CD4-positive, alpha-beta T cell treated with Interleukin-15 for 4 hours (primary cell): Measurements from ENCODE around the gene PRKCQ.
"Not testable (repeated sequence)": the region's sequence is repeated elsewhere in the genome, so short reads cannot be mapped to it uniquely, and the experiment has no call there.

Experiments
- DNase-seq: peaks from one replicate; pipeline ENCODE4 v3.0.0-alpha.2; 2020; ENCODE audit warnings: low spot score

PRKCQ gene

DNA sequence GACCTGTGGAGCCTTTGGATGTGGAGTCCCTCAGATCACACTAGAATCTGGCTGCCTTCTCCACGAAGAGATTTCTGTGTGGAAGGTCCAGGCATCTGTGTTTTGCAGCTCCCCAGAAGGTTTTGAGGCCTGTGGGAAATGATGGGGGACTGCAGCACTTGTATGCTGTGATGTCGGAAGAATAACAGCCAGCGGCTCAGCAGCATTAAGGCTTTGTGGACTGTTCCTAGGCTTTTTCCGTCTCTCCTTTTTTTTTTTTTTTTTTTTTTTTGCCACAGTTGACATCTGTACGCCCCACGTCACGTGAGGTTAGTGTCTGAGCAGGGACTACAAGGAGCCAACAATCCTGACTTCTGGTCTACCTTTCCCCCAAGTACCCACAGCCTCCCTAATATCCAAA, 196.0 kb downstream of the PRKCQ start:
- DNase-seq = no peak

DNA sequence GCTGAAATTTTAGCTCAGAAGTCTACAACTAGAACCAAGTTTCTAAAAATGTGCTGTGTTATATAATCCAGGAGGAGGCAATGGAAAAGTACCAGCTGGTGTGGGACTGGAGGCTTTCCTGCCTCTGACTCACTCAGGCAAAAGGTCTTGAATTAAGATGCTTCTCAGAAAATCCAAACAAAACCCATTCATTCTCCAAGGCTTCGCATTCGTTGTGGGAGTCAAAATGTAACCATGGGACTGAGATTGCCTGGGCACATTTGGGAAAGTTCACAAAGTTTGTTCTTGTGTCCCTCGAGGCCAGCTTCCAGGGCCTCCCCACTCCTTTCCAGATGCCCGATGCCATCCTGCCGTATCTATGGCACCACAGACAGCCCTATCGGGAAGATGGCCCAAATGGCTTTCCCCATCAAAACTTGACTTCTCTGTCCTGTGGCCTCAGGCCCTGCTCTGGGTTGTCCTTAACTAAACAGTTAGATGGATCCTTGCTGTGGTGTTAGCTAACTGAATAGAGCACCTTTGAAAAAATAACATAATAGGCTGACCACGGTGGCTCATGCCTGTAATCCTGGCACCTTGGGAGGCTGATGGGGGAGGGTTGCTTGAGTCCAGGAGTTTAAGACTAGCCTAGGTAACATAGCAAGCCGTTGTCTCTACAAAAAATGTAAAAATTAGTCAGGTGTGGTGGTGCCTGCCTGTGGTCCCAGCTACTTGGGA, 196.8 kb downstream of the PRKCQ start:
- DNase-seq = no peak

DNA sequence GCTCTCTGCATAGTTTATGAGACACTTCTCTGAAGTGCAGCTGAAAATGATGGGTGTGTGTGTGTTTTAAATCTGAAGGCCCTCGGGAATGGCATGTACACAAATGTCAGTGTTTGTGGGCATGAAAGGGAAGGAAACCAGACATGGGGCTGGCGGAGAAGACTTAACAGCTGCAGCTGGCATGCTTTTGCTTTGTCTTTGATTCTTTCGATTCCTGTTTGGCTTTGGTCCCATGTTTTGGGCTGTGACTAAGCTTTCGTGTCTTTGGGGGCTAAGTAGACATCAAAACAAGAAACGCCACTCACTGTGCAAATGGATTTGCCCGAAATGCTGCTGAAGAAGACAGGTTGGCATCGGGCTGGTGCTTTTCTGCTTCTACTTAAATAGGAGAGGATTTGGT, 198.0 kb downstream of the PRKCQ start:
- DNase-seq = peak; percentile 36

DNA sequence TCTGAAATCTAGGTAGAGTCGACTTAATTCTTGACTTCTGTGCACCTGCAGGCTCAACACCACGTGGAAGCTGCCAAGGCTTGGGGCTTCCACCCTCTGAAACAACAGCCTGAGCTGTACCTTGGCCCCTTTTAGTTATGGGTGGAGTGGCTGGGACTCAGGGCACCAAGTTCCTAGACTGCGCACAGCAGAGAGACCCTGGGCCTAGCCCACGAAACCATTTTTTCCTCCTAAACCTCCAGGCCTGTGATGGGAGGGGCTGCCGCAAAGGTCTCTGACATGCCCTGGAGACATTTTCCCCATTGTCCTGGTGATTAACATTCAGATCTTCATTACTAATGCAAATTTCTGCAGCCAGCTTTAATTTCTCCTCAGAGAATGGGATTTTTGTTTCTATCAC, 199.6 kb downstream of the PRKCQ start:
- DNase-seq = not testable (repeated sequence)

DNA sequence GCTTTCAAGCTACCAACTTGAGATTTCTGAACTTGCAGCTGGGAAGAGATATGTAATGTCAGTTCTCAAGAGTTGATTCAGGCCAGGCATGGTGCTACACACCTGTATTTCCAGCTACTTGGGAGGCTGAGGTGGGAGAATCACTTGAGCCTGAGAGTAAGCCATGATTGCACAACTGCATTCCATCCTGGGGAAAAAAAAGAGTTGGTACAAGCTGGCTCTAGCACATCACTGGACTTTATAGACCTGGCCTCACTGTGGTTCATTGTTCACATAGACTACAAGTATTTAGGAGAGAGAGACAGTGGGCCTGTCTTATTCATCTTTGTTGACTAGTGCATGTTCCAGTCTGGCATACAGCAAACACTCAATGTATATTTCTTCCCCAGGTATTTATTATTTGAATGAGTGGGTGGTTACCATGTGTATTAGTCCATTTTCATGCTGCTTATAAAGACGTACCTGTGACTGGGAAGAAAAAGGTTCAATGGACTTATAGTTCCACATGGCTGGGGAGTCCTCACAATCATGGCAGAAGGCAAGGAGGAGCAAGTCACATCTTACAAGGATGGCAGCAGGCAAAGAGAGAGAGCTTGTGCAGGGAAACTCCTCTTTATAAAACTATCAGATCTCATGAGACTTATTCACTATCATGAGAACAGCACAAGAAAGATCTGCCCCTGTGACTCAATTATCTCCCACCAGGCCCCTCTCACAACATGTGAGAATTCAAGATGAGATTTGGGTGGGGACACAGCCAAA, 200.9 kb downstream of the PRKCQ start:
- DNase-seq = no peak
